ENCODE measurements around the gene RGL4. TPM values are rescaled to one million over a fixed set of nuclear protein-coding genes. Genes with fewer than 3 reads are reported as not detected.

The RGL4 gene
- total and polyA plus RNA-seq, 2 of the 13 experiments (the other 11 are each of a cell fraction or from before 2014, with no cell fraction given) = not detected

GRCh38 chr22:23685205-23685784 is 5.5 kb upstream of the RGL4 start (continued):
- TF ChIP-seq MTF2 (CRISPR knock-in tag; IDR thresholded peaks at IDR 0.05; ENCODE audit: borderline replicate concordance) (no peak), ZBTB34 (CRISPR knock-in tag; IDR thresholded peaks at IDR 0.05) (no peak), HES4 (CRISPR knock-in tag; IDR thresholded peaks at IDR 0.05; ENCODE audit: borderline replicate concordance) (no peak), MXD4 (CRISPR knock-in tag; IDR thresholded peaks at IDR 0.05) (no peak), ZNF264 (CRISPR knock-in tag; IDR thresholded peaks at IDR 0.05) (no peak)

- BruUV-seq (replicated peaks) = no TSS peak
- in situ Hi-C loops (cut with HindIII; ENCODE audit: extremely low pct_ligation_motif_present, low pct_unique_long_range_greater_than_20kb) (no loop called here), intact Hi-C loops (cut with micrococcal nuclease; ENCODE audit: unreplicated experiment) (no loop called here)
- CTCF ChIA-PET (ENCODE audit: low intra/inter-chr PET ratio, low total read pairs) = no interaction called here
- Histone ChIP-seq H4K20me1 (ENCODE audit: insufficient read depth, low read length) (no peaks in the 10 kb centered on the region), H3K27ac (ENCODE audit: extremely low read length, insufficient read depth, low read length) (no peak overlapping the region), H3K27me3 (ENCODE audit: control insufficient read depth in 1 of 2, insufficient read depth in 2 of 2, low read length in 2 of 2) (no peaks in the 10 kb centered on the region), H3K9me3 (ENCODE audit: low read length) (no peaks in the 10 kb centered on the region), H3K79me2 (ENCODE audit: insufficient read depth, low read length) (no peaks in the 10 kb centered on the region), H3K4me2 (ENCODE audit: low read depth, low read length) (no peak overlapping the region), H3K36me3 (replicated peaks in 1 of 2; ENCODE audit: control insufficient read depth in 1 of 2, insufficient read depth in 2 of 2, low read length in 2 of 2) (peaks cover 2 to 16% of the 10 kb centered on the region in 2 experiments; a peak in 3 of 5 replicates), H3K4me1 (ENCODE audit: insufficient read depth, low read length) (peaks cover 23% of the 10 kb centered on the region), H3K4me3 (replicated peaks in 1 of 3; ENCODE audit: insufficient read depth in 1 of 3, low read depth in 2 of 3, low read length in 3 of 3) (no peak overlapping the region), H3K9ac (ENCODE audit: insufficient read depth, low read depth, low read length) (no peak overlapping the region), H2AFZ (ENCODE audit: low read length) (no peak overlapping the region)
- no peak for FAIRE-seq
- no peak for ATAC-seq
- no peak for DNase-seq (ENCODE audit: low spot score)
- POLR2A ChIA-PET = interaction anchor here (1.1 to 2.2 kb wide), 2 partner anchors 11 kb away, joined by 4 to 9 read pairs; no protein-coding TSS in a partner anchor
- WGBS (ENCODE audit: low lambda C conversion rate) = 98% methylated on average over 7 of the region's 7 CpGs
- no peak for TF ChIP-seq RAD21 (CRISPR knock-in tag; IDR thresholded peaks at IDR 0.05)
- TF ChIP-seq MTA1 (CRISPR knock-in tag; IDR thresholded peaks at IDR 0.05; ENCODE audit: borderline replicate concordance) = no peak
- no peak for TF ChIP-seq SKIL (CRISPR knock-in tag; IDR thresholded peaks at IDR 0.05; ENCODE audit: borderline replicate concordance)
- TF ChIP-seq KIAA2018 (CRISPR knock-in tag; IDR thresholded peaks at IDR 0.05; ENCODE audit: borderline replicate concordance) = no peak
- TF ChIP-seq LCORL (IDR thresholded peaks at IDR 0.05) = no peak
- TF ChIP-seq LCORL (CRISPR knock-in tag; IDR thresholded peaks at IDR 0.05) = no peak
Measured at GRCh38 chr22:23686416-23687024, 4.3 kb upstream of the RGL4 start.
